GM23338 (cell line): Measurements from ENCODE around the gene JAG2. TPM values are rescaled to one million over a fixed set of nuclear protein-coding genes. Genes with fewer than 3 reads are reported as not detected.

Experiments
- ATAC-seq: fragments of 200-7000 bp; cut with Tn5 transposase; 3 replicates; pipeline ENCODE4 v1.9.1; 2020
- DNase-seq: peaks from one replicate; pipeline ENCODE4 v3.0.0-alpha.2; 2015; ENCODE audit warnings: low spot score
- H2AFZ ChIP-seq: fragments of 200-600 bp; sonication (generic); 2 replicates; pipeline ENCODE4 v1.8.0; 2016; ENCODE audit warnings: antibody characterized with exemption, mild to moderate bottlenecking, moderate library complexity
- H3F3A ChIP-seq: fragments of 200-600 bp; sonication (generic); replicated peaks from 2 replicates; pipeline ENCODE4 v1.8.0; 2017; ENCODE audit warnings: antibody characterized with exemption, mixed run types, low read depth
- H3K27ac ChIP-seq: fragments of 200-600 bp; sonication (generic); 2 replicates; pipeline ENCODE4 v1.6.1; 2016; ENCODE audit warnings: low read depth
- H3K27me3 ChIP-seq: fragments of 200-600 bp; sonication (generic); 2 replicates; pipeline ENCODE4 v1.8.0; 2016; ENCODE audit warnings: mild to moderate bottlenecking, mixed run types, moderate library complexity; ENCODE audit not compliant: insufficient read depth
- H3K36me3 ChIP-seq: fragments of 200-600 bp; sonication (generic); 2 replicates; pipeline ENCODE4 v1.8.0; 2016; ENCODE audit warnings: mild to moderate bottlenecking; ENCODE audit not compliant: insufficient read depth
- H3K4me1 ChIP-seq: fragments of 200-600 bp; sonication (generic); 2 replicates; pipeline ENCODE4 v1.8.0; 2016; ENCODE audit warnings: mild to moderate bottlenecking, moderate library complexity; ENCODE audit not compliant: insufficient read depth
- H3K4me2 ChIP-seq: fragments of 200-600 bp; sonication (generic); 2 replicates; pipeline ENCODE4 v1.7.1; 2017; ENCODE audit warnings: mixed run types
- H3K4me3 ChIP-seq: fragments of 200-600 bp; sonication (generic); 2 replicates; pipeline ENCODE4 v1.6.1; 2016; ENCODE audit warnings: mixed run types
- H3K79me2 ChIP-seq: fragments of 200-600 bp; sonication (generic); replicated peaks from 2 replicates; pipeline ENCODE4 v1.8.0; 2017; ENCODE audit warnings: mild to moderate bottlenecking; ENCODE audit not compliant: insufficient read depth
- H3K9me2 ChIP-seq: fragments of 200-600 bp; sonication (generic); 2 replicates; pipeline ENCODE4 v1.8.0; 2017; ENCODE audit not compliant: insufficient read depth
- H4K20me1 ChIP-seq: fragments of 200-600 bp; sonication (generic); replicated peaks from 2 replicates; pipeline ENCODE4 v1.8.0; 2017; ENCODE audit warnings: mild to moderate bottlenecking; ENCODE audit not compliant: insufficient read depth
- H3K27ac Mint-ChIP-seq: 2 replicates; pipeline ENCODE4 v1.8.0; 2020; ENCODE audit warnings: inconsistent platforms, mild to moderate bottlenecking, moderate library complexity, mixed read lengths
- H3K27me3 Mint-ChIP-seq: 3 replicates; pipeline ENCODE4 v1.8.0; 2022; ENCODE audit warnings: low read depth, mild to moderate bottlenecking, moderate library complexity, mixed read lengths, inconsistent platforms; ENCODE audit not compliant: insufficient read depth, poor library complexity
- H3K36me3 Mint-ChIP-seq: 3 replicates; pipeline ENCODE4 v1.8.0; 2021; ENCODE audit warnings: low read depth, mild to moderate bottlenecking, inconsistent platforms, moderate library complexity, mixed read lengths
- H3K4me1 Mint-ChIP-seq: 3 replicates; pipeline ENCODE4 v1.8.0; 2020; ENCODE audit warnings: mild to moderate bottlenecking, inconsistent platforms, mixed read lengths
- H3K4me3 Mint-ChIP-seq: 3 replicates; pipeline ENCODE4 v1.8.0; 2021; ENCODE audit warnings: moderate library complexity, mild to moderate bottlenecking, inconsistent platforms, mixed read lengths
- H3K9me3 Mint-ChIP-seq: 3 replicates; pipeline ENCODE4 v1.8.0; 2020; ENCODE audit warnings: moderate library complexity, mild to moderate bottlenecking, inconsistent platforms, mixed read lengths
- CREB1 ChIP-seq: fragments of 250-450 bp; sonication (Bioruptor Pico); IDR thresholded peaks from 2 replicates; pipeline ENCODE4 v1.5.0; 2020; ENCODE audit warnings: low read depth, mild to moderate bottlenecking, moderate library complexity
- CTCF ChIP-seq, 2 experiments: fragments of 200-600 bp in 1 of 2; sonication (generic) in 1 of 2; conservative IDR thresholded peaks; 2 replicates each; pipeline versions ENCODE4 v1.5.1 to v1.6.1; 2016 to 2017; ENCODE audit warnings: antibody characterized with exemption in 2 of 2, low read depth in 2 of 2, mild to moderate bottlenecking in 2 of 2, moderate library complexity in 1 of 2
- JUNB ChIP-seq: IDR thresholded peaks from one replicate; pipeline ENCODE4 v1.6.1; 2016; ENCODE audit warnings: antibody characterized with exemption; ENCODE audit not compliant: unreplicated experiment
- NANOG ChIP-seq: IDR thresholded peaks from 2 replicates; pipeline ENCODE4 v1.6.1; 2016; ENCODE audit warnings: antibody characterized with exemption, borderline replicate concordance
- POLR2AphosphoS5 ChIP-seq: IDR thresholded peaks from 2 replicates; pipeline ENCODE4 v1.6.1; 2016; ENCODE audit warnings: antibody characterized with exemption, low read depth
- REST ChIP-seq: IDR thresholded peaks from one replicate; pipeline ENCODE4 v1.6.1; 2018; ENCODE audit warnings: antibody characterized with exemption; ENCODE audit not compliant: unreplicated experiment
- STAT1 ChIP-seq: IDR thresholded peaks from one replicate; pipeline ENCODE4 v1.6.1; 2016; ENCODE audit warnings: antibody characterized with exemption; ENCODE audit not compliant: unreplicated experiment
- ZNF114 ChIP-seq: fragments of 250-450 bp; sonication (Bioruptor Pico); IDR thresholded peaks from 2 replicates; pipeline ENCODE4 v1.5.0; 2020; ENCODE audit warnings: mild to moderate bottlenecking, moderate library complexity
- polyA plus RNA-seq: library from polyadenylated mRNA; unstranded; fragments of >200 nt; fragmentation: Nextera tagmentation; extraction: Ambion mirVana; gene quantifications from 2 replicates; pipeline ENCODE4 v1.2.1, GENCODE V29; 2016
- total RNA-seq: library from RNA; depleted of rRNA; stranded (reverse); fragments of >200 nt; shearing (Covaris generic); gene quantifications from 2 replicates; pipeline ENCODE4 v1.2.3, GENCODE V29; 2014
- TF ChIP-seq, protein P1 (sequence below): fragments of 250-450 bp; sonication (Bioruptor Pico); IDR thresholded peaks from 2 replicates; pipeline ENCODE4 v1.5.0; 2020; ENCODE audit warnings: mild to moderate bottlenecking, moderate library complexity

Gene JAG2
- total and polyA plus RNA-seq, 2 experiments from 2014 or later, result 1.9 to 10.3 TPM

GRCh38 chr14:105151084-105151837, 17.3 kb downstream of the JAG2 start:
- Mint-ChIP-seq H3K9me3 (no peaks in the 10 kb centered on the region), H3K27me3 (peaks cover 8% of the 10 kb centered on the region), H3K36me3 (no peaks in the 10 kb centered on the region), H3K4me1 (peaks cover 2% of the 10 kb centered on the region; the same call in 1 of the 3 replicates), H3K27ac (no peak overlapping the region), H3K4me3 (no peak overlapping the region)
- H3K4me1 ChIP-seq, result no peaks in the 10 kb centered on the region
- DNase-seq, result no peak
- no peaks in the 10 kb centered on the region for H3K27me3 ChIP-seq
- no peak overlapping the region for H3K4me2 ChIP-seq
- H3K27ac ChIP-seq, result no peak overlapping the region
- no peak overlapping the region for H3K4me3 ChIP-seq
- no peaks in the 10 kb centered on the region for H3K36me3 ChIP-seq
- TF ChIP-seq REST, result no peak
- TF ChIP-seq CTCF (conservative IDR thresholded peaks at IDR 0.05; ENCODE audit: low read depth in 2 of 2), result peak in 1 of 2 experiments; percentile 28; a peak in 1 of 4 replicates
- H3F3A ChIP-seq, result no peaks in the 10 kb centered on the region
- H3K79me2 ChIP-seq, result no peaks in the 10 kb centered on the region
- H4K20me1 ChIP-seq, result no peaks in the 10 kb centered on the region
- H2AFZ ChIP-seq, result no peak overlapping the region
- ATAC-seq, result no peak
- no peaks in the 10 kb centered on the region for H3K9me2 ChIP-seq

DNA sequence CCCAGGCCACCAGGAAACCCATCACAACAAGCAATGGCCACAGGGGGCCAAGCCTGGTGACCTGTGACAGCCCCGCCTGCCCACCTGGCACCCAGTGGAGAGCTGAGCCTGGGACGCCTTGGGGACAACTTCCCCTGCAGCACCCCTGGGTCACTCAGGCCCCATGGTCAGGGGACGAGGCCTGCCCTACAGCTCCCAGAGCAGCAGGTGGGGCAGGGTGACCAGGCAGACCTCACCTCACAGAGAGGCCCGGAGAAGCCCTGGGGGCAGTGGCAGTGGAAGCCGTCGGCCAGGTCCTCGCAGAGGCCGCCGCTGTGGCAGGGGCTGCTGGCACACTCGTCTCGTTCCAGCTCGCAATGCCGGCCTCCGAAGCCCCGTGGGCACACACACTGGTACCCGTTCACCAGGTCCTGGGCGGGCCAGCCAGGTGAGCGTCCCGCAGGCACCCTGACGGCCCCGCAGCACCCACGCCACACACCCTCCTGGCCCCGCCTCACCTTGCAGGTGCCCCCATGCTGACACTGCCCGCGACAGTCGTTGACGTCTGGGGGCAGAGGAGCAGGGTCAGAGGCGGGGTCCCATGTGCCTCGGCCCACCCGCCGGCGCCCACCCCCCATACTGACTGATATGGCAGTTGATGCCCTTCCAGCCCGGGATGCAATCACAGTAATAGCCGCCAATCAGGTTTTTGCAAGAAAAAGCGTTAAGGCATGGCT, 18.1 kb downstream of the JAG2 start:
- Histone ChIP-seq H3K27ac (no peak overlapping the region), H3K27me3 (no peaks in the 10 kb centered on the region), H3K4me3 (no peak overlapping the region), H3K36me3 (no peaks in the 10 kb centered on the region), H3K9me2 (no peaks in the 10 kb centered on the region), H3F3A (no peaks in the 10 kb centered on the region), H4K20me1 (no peaks in the 10 kb centered on the region), H3K4me1 (no peaks in the 10 kb centered on the region), H3K4me2 (no peak overlapping the region), H2AFZ (no peak overlapping the region), H3K79me2 (no peaks in the 10 kb centered on the region)
- Mint-ChIP-seq H3K27me3 (peaks cover 7% of the 10 kb centered on the region), H3K36me3 (no peaks in the 10 kb centered on the region), H3K27ac (no peak overlapping the region), H3K4me3 (no peak overlapping the region), H3K4me1 (no peaks in the 10 kb centered on the region; the same call in 2 of the 3 replicates), H3K9me3 (no peaks in the 10 kb centered on the region)
- no peak for ATAC-seq
- no peak for DNase-seq
- TF ChIP-seq, protein P1, sequence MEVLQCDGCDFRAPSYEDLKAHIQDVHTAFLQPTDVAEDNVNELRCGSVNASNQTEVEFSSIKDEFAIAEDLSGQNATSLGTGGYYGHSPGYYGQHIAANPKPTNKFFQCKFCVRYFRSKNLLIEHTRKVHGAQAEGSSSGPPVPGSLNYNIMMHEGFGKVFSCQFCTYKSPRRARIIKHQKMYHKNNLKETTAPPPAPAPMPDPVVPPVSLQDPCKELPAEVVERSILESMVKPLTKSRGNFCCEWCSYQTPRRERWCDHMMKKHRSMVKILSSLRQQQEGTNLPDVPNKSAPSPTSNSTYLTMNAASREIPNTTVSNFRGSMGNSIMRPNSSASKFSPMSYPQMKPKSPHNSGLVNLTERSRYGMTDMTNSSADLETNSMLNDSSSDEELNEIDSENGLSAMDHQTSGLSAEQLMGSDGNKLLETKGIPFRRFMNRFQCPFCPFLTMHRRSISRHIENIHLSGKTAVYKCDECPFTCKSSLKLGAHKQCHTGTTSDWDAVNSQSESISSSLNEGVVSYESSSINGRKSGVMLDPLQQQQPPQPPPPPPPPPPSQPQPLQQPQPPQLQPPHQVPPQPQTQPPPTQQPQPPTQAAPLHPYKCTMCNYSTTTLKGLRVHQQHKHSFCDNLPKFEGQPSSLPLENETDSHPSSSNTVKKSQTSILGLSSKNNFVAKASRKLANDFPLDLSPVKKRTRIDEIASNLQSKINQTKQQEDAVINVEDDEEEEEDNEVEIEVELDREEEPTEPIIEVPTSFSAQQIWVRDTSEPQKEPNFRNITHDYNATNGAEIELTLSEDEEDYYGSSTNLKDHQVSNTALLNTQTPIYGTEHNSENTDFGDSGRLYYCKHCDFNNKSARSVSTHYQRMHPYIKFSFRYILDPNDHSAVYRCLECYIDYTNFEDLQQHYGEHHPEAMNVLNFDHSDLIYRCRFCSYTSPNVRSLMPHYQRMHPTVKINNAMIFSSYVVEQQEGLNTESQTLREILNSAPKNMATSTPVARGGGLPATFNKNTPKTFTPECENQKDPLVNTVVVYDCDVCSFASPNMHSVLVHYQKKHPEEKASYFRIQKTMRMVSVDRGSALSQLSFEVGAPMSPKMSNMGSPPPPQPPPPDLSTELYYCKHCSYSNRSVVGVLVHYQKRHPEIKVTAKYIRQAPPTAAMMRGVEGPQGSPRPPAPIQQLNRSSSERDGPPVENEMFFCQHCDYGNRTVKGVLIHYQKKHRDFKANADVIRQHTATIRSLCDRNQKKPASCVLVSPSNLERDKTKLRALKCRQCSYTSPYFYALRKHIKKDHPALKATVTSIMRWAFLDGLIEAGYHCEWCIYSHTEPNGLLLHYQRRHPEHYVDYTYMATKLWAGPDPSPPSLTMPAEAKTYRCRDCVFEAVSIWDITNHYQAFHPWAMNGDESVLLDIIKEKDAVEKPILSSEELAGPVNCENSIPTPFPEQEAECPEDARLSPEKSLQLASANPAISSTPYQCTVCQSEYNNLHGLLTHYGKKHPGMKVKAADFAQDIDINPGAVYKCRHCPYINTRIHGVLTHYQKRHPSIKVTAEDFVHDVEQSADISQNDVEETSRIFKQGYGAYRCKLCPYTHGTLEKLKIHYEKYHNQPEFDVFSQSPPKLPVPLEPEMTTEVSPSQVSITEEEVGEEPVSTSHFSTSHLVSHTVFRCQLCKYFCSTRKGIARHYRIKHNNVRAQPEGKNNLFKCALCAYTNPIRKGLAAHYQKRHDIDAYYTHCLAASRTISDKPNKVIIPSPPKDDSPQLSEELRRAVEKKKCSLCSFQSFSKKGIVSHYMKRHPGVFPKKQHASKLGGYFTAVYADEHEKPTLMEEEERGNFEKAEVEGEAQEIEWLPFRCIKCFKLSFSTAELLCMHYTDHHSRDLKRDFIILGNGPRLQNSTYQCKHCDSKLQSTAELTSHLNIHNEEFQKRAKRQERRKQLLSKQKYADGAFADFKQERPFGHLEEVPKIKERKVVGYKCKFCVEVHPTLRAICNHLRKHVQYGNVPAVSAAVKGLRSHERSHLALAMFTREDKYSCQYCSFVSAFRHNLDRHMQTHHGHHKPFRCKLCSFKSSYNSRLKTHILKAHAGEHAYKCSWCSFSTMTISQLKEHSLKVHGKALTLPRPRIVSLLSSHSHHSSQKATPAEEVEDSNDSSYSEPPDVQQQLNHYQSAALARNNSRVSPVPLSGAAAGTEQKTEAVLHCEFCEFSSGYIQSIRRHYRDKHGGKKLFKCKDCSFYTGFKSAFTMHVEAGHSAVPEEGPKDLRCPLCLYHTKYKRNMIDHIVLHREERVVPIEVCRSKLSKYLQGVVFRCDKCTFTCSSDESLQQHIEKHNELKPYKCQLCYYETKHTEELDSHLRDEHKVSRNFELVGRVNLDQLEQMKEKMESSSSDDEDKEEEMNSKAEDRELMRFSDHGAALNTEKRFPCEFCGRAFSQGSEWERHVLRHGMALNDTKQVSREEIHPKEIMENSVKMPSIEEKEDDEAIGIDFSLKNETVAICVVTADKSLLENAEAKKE (CRISPR knock-in tag), result no peak
- no peak for TF ChIP-seq NANOG
- no peak for TF ChIP-seq ZNF114 (CRISPR knock-in tag)
- TF ChIP-seq JUNB, result no peak
- TF ChIP-seq CREB1 (CRISPR knock-in tag), result no peak
- no peak for TF ChIP-seq POLR2AphosphoS5
- TF ChIP-seq STAT1, result no peak
